Lung (tissue), 12 donors: ENCODE measurements around the gene ANKRD42. TPM values are rescaled to one million over a fixed set of nuclear protein-coding genes. Genes with fewer than 3 reads are reported as not detected.

ENCODE experiments used
- ATAC-seq: fragments of 200-7000 bp; cut with Tn5 transposase; one replicate; pipeline ENCODE4 v1.9.1; 2020; ENCODE audit warnings: moderate number of reproducible peaks; ENCODE audit not compliant: insufficient read depth, low FRiP score
- DNase-seq, 3 donors: peaks; one replicate each; pipeline ENCODE4 v3.0.0-alpha.2; 2013 to 2017
- H3K27ac ChIP-seq, 2 donors: one replicate each; pipeline ENCODE4 v1.5.1; 2013; ENCODE audit warnings: mild to moderate bottlenecking in 2 of 2, moderate library complexity in 2 of 2, control low read depth in 1 of 2, inconsistent platforms in 1 of 2, low read depth in 1 of 2, low read length in 1 of 2
- H3K27me3 ChIP-seq, 3 donors: one replicate each; pipeline ENCODE4 v1.5.1; 2013; ENCODE audit warnings: low read length in 2 of 3; ENCODE audit not compliant: control insufficient read depth in 3 of 3, insufficient read depth in 3 of 3
- H3K36me3 ChIP-seq, 4 donors: one replicate each; pipeline ENCODE4 v1.5.1; 2013; ENCODE audit warnings: low read length in 4 of 4, mild to moderate bottlenecking in 1 of 4, moderate library complexity in 1 of 4; ENCODE audit not compliant: control insufficient read depth in 4 of 4, insufficient read depth in 4 of 4
- H3K4me1 ChIP-seq, 5 donors: one replicate each; pipeline ENCODE4 v1.5.1; 2013; ENCODE audit warnings: low read length in 5 of 5, mild to moderate bottlenecking in 2 of 5, moderate library complexity in 1 of 5; ENCODE audit not compliant: control insufficient read depth in 5 of 5, insufficient read depth in 5 of 5
- H3K4me3 ChIP-seq: one replicate; pipeline ENCODE4 v1.5.1; 2013; ENCODE audit warnings: mild to moderate bottlenecking, control low read depth, moderate library complexity
- H3K9ac ChIP-seq, 2 donors: one replicate each; pipeline ENCODE4 v1.5.1; 2013; ENCODE audit warnings: low read length in 2 of 2, control low read depth in 1 of 2; ENCODE audit not compliant: insufficient read depth in 1 of 2
- H3K9me3 ChIP-seq, 4 donors: one replicate each; pipeline ENCODE4 v1.5.1; 2013; ENCODE audit warnings: low read length in 3 of 4, mild to moderate bottlenecking in 1 of 4, moderate library complexity in 1 of 4; ENCODE audit not compliant: control insufficient read depth in 4 of 4, insufficient read depth in 3 of 4
- CTCF ChIP-seq: IDR thresholded peaks from 2 replicates; pipeline ENCODE4 v1.5.1; 2012; ENCODE audit warnings: mild to moderate bottlenecking; ENCODE audit errors: control extremely low read depth, extremely low read depth
- WGBS, 2 donors: extraction: QIAGEN DNeasy Blood & Tissue Kit; methylation state at CpG; one replicate each; pipeline ENCODE4 v1.1.7; 2013; 5-methylcytosine and 5-hydroxymethylcytosine counted together
- polyA plus RNA-seq, 2 donors: library from polyadenylated mRNA; stranded (reverse); fragments of 200-250 nt; gene quantifications; one replicate each; pipeline ENCODE4 v1.2.1, GENCODE V29; 2013
- total RNA-seq, 2 donors: library from RNA; depleted of rRNA in 1 of 2; stranded (reverse); fragments of >200 nt in 1 of 2; gene quantifications; one replicate each; pipeline ENCODE4 v1.2.1, GENCODE V29; 2014 to 2021
- donor health status: control.
- donor health status: control.
- donor health status: Bipolar disorder and iron deficiency.
- donor health status: healthy.
- donor health status: DM: yes; HTN: yes; CAD: no.

The ANKRD42 gene
- total and polyA plus RNA-seq, 4 donors: 7.5 to 20.3 (median 12.5) TPM

- ATAC-seq: peak; percentile 81
- H3K27me3 ChIP-seq: no peaks in the 10 kb centered on the region
- no peaks in the 10 kb centered on the region for H3K36me3 ChIP-seq
- 24 to 36% methylated on average over 5 of the region's 5 CpGs for WGBS, 2 donors
- no peak overlapping the region for H3K9ac ChIP-seq
- no peak overlapping the region for H3K27ac ChIP-seq
- H3K4me3 ChIP-seq: no peak overlapping the region
- peak; percentile 30 to 71 (median 53) for DNase-seq
- H3K9me3 ChIP-seq: no peaks in the 10 kb centered on the region
- no peaks in the 10 kb centered on the region for H3K4me1 ChIP-seq
- peak; percentile 31 for TF ChIP-seq CTCF
These were observed 47.9 kb downstream of the ANKRD42 start for GRCh38 chr11:83241291-83241946.

GRCh38 chr11:83249445-83249844 lies 55.9 kb downstream of the ANKRD42 start:
- TF ChIP-seq CTCF: no peak
- H3K4me1 ChIP-seq: no peaks in the 10 kb centered on the region
- no peak overlapping the region for H3K4me3 ChIP-seq
- 94 to 100% methylated on average over 1 of the region's 1 CpG for WGBS, 2 donors
- H3K36me3 ChIP-seq: no peaks in the 10 kb centered on the region
- DNase-seq (no peak), ATAC-seq (no peak)
- H3K27ac ChIP-seq: no peak overlapping the region
- H3K9me3 ChIP-seq: no peaks in the 10 kb centered on the region
- no peak overlapping the region for H3K9ac ChIP-seq
- no peaks in the 10 kb centered on the region for H3K27me3 ChIP-seq

GRCh38 chr11:83249972-83250593 lies 56.6 kb downstream of the ANKRD42 start:
- ATAC-seq (peak; percentile 53), DNase-seq (peak in 2 of 3 donors; percentile 49 to 59)
- no peak overlapping the region for H3K27ac ChIP-seq
- H3K36me3 ChIP-seq: no peaks in the 10 kb centered on the region
- H3K9ac ChIP-seq: no peak overlapping the region
- no peaks in the 10 kb centered on the region for H3K9me3 ChIP-seq
- H3K4me3 ChIP-seq: no peak overlapping the region
- H3K4me1 ChIP-seq: no peaks in the 10 kb centered on the region
- no peaks in the 10 kb centered on the region for H3K27me3 ChIP-seq
- 11 to 17% methylated on average over 4 of the region's 4 CpGs for WGBS, 2 donors
- peak; percentile 49 for TF ChIP-seq CTCF
